KBM-7 (cell line): ENCODE measurements around the gene OTOS.

Source experiments
- DNase-seq: peaks from one replicate; pipeline ENCODE4 v3.0.0-alpha.2; 2015
- in situ Hi-C: fragments of 300-500 bp; cut with MboI; formaldehyde crosslinking; loops from 2 replicates; pipeline ENCODE4 v1.14.3; 2020; ENCODE audit warnings: low sequenced_read_pairs, low pct_unique_long_range_greater_than_20kb, mixed read lengths

The OTOS gene

GRCh38 chr2:240140511-240140910 lies at the start of gene OTOS:
Gene OTOS, minus strand, starts transcription at chr2:240140658. Its CDS starts 332 bp downstream, at chr2:240140326.
- no peak for DNase-seq

GRCh38 chr2:240189686-240190085 lies 49.2 kb upstream of the OTOS start:
- in situ Hi-C loops = no loop called here

More at GRCh38 chr2:240140511-240140910, at the start of gene OTOS:
- in situ Hi-C loops = no loop called here

GRCh38 chr2:240187989-240188590 lies 47.6 kb upstream of the OTOS start:
- no peak for DNase-seq
- in situ Hi-C loops = no loop called here

More at GRCh38 chr2:240189686-240190085, 49.2 kb upstream of the OTOS start:
- no peak for DNase-seq

GRCh38 chr2:240186191-240186725 lies 45.8 kb upstream of the OTOS start:
- in situ Hi-C loops = no loop called here
- no peak for DNase-seq

GRCh38 chr2:240184656-240185055 lies 44.2 kb upstream of the OTOS start:
- no peak for DNase-seq
- in situ Hi-C loops = no loop called here

- in situ Hi-C loops = no loop called here
- no peak for DNase-seq
Measured at GRCh38 chr2:240183875-240184590, 43.6 kb upstream of the OTOS start.

GRCh38 chr2:240183006-240183874 lies 42.8 kb upstream of the OTOS start:
- in situ Hi-C loops = no loop called here
- DNase-seq = no peak

GRCh38 chr2:240182476-240182875 lies 42.0 kb upstream of the OTOS start:
- in situ Hi-C loops = no loop called here
- DNase-seq = no peak

GRCh38 chr2:240182001-240182400 lies 41.5 kb upstream of the OTOS start:
- no peak for DNase-seq
- in situ Hi-C loops = no loop called here

- in situ Hi-C loops = no loop called here
- DNase-seq = no peak
Measured at GRCh38 chr2:240179941-240180666, 39.6 kb upstream of the OTOS start.

GRCh38 chr2:240179186-240179815 lies 38.8 kb upstream of the OTOS start:
- in situ Hi-C loops = no loop called here

GRCh38 chr2:240178564-240178963 lies 38.1 kb upstream of the OTOS start:
- in situ Hi-C loops = no loop called here
- DNase-seq = no peak

More at GRCh38 chr2:240179186-240179815, 38.8 kb upstream of the OTOS start:
- no peak for DNase-seq

GRCh38 chr2:240174496-240174895 lies 34.0 kb upstream of the OTOS start:
- no peak for DNase-seq
- in situ Hi-C loops = no loop called here

- DNase-seq = no peak
- in situ Hi-C loops = no loop called here
Measured at GRCh38 chr2:240172071-240172895, 31.8 kb upstream of the OTOS start.

GRCh38 chr2:240170883-240171282 lies 30.4 kb upstream of the OTOS start:
- in situ Hi-C loops = no loop called here
- DNase-seq = no peak

- DNase-seq = no peak
Measured at GRCh38 chr2:240170354-240170735, 29.9 kb upstream of the OTOS start.

GRCh38 chr2:240169486-240170353 lies 29.3 kb upstream of the OTOS start:
- no peak for DNase-seq
- in situ Hi-C loops = no loop called here

More at GRCh38 chr2:240170354-240170735, 29.9 kb upstream of the OTOS start:
- in situ Hi-C loops = no loop called here
